ENCODE results near the gene UCHL5.

UCHL5 gene

GRCh38 chr1:193059282-193060114 is at the start of gene UCHL5, which contains the start of gene RO60:
Gene UCHL5, minus strand, starts transcription at chr1:193059360. Its CDS starts 100 bp downstream, at chr1:193059260.
Gene RO60, plus strand, starts transcription at chr1:193059612. Its CDS starts 9,443 bp downstream, at chr1:193069055.
- in situ Hi-C loops (cut with MboI; ENCODE audit: low sequenced_read_pairs): no loop called here

GRCh38 chr1:193108471-193108870 is 49.3 kb upstream of the UCHL5 start:
- in situ Hi-C loops (cut with MboI; ENCODE audit: low sequenced_read_pairs): no loop called here

DNA sequence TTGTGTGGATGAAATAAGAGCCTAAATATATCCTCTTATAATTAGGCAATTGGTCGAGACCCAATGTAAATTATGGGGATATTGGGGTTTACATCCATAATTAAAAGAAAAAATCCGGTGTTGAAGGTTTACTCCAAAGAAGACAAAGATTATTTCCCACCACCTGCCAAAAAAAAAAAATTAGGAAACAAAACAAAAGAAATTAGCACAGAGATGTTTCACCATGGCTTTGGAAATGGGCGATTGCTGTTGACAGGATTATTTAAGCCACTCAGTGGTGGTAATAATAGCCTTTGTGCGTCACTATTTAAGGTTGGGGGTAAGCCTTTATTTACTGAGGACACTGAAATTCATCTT is 46.6 kb upstream of the UCHL5 start:
- in situ Hi-C loops (cut with MboI; ENCODE audit: low sequenced_read_pairs): no loop called here

DNA sequence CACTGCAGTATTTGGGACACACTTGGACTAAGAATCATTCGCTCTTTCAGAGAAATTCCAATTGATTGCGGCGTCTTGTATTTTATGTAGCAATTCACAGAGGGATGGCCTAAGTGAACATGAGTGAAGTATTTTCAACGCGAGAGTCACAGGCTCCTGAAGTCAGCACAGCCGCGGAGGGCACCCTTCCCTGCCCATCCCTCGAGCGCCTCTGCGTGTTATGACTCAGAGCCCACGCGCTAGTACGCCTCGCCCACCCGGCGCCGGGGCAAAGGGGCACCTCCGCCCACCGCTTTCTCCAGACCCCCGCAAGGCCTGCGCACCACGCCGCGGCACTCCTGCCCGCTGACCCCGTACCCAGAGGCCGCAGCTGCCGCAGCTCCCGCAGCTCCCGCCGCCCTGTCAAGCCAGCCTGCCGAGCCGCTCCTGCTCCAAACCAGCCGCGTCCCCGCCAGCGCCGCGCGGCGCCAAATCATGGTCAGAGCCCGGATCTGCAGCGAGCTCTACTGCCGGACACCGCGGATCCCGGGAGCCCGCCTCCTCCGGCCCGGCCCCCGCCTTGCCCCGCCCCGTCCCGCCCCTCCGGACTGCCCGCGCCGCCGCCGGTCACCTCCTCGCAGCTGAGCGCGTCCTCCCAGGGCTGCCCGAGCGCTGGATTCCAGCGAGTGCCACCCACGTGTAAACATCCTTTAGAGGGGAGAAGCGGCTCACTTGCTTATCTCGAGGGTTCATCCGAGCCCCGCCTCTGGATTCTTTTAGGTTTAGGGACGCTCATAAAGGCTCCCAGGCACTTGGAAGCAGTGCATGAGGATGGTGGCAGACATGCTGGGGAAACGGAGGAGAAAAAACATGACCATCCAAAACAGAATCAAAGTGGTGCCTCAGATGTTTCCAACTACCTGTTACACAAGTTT is 46.0 kb upstream of the UCHL5 start, which contains the start of gene GLRX2:
Gene GLRX2 (minus strand): TSS at position 508 of the 914 bp plus-strand sequence. CDS start 32 bp downstream, at position 476.
- in situ Hi-C loops (cut with MboI; ENCODE audit: low sequenced_read_pairs): no loop called here

DNA sequence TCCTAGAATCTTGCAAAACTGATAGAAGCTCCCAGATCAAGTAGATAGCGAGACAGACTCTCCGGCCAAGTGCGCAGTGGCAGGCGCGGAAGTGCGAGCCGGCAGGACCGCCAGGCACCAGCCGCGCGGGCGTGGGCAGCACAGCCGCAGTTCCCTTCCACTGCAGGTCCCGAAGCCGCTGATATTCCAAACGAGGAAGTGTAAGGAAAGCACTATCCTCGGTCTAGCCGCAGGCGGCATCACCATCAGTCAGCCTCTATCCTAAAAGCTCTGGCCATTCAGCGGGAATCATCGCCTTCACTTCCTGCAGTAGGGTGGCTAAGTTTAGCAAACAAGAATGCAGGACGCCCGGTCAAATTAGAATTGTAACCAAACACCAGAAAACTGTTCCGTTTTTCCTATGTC is 45.3 kb upstream of the UCHL5 start:
- in situ Hi-C loops (cut with MboI; ENCODE audit: low sequenced_read_pairs): no loop called here

DNA sequence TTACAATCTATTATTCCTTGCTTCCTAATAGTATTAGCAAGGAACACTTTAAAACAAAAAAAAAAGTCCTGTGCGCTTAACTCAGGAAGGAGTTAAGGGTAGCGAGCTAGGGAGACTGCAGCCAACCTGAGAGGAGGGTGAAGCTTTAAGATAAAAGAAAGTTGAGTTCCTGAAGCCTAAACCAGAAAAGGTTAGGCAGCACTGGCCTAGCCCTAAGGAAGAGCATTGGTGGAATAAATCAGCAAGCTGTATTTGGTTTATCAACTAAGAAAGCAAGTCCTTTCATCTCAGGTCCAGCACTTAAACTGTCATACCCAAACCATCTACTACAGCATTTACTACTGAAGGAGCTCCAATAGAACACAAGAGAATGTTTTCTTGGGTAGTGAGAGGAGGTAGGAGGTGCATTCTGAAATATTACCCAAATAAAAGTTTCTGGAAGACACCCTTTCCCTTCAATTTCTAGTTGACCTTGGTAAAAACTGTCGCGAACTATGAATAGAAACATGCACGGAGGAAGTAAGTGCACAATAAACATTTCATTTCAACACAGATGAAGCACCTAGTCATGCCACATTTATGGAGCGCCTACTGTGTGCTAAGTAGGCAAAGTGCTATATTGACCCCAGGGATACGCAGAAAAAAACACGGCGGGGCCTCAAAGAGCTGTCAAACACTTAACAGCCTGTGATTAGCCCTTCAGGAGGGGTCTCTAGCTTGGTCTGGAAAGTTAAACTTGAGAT is 44.8 kb upstream of the UCHL5 start:
- in situ Hi-C loops (cut with MboI; ENCODE audit: low sequenced_read_pairs): no loop called here

DNA sequence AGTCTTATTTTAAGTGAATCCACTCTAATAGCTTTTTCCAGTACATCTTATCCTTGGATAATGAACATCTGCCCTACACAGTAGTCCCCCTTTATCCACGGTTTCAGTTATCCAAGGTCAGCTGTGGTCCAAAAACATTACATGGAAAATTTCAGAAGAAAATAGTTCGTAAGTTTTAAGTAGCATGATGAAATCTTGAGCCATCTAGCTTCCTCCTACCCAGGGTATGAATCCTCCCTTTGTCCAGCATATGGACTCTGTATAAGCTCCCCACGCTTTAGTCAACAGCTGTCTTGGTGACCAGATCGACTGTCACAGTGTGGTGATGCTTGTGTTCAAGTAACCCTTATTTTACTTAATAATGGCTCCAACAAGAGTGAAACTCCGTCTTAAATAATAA is 43.5 kb upstream of the UCHL5 start:
- in situ Hi-C loops (cut with MboI; ENCODE audit: low sequenced_read_pairs): no loop called here

GRCh38 chr1:193094112-193094511 is 35.0 kb upstream of the UCHL5 start:
- in situ Hi-C loops (cut with MboI; ENCODE audit: low sequenced_read_pairs): no loop called here

- in situ Hi-C loops (cut with MboI; ENCODE audit: low sequenced_read_pairs): no loop called here
Observed at GRCh38 chr1:193090865-193091264, 31.7 kb upstream of the UCHL5 start.

DNA sequence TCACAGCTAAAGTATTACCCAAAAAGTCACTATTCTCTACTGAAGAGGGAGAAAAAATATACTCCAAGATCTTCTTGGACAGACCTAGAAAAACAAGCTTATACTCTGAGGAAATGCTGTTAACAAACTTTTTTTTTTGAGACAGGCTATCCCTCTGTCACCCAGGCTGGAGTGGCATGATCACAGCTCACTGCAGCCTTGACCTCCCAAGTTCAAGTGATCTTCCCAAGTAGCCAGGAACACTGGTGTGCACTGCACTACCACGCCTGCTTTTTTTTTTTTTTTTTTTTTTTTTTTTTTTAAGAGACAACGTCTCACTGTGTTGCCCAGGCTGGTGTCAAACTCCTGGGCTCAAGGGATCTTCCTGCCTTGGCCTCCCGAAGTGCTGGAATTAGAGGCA is 28.7 kb upstream of the UCHL5 start:
- in situ Hi-C loops (cut with MboI; ENCODE audit: low sequenced_read_pairs): no loop called here

DNA sequence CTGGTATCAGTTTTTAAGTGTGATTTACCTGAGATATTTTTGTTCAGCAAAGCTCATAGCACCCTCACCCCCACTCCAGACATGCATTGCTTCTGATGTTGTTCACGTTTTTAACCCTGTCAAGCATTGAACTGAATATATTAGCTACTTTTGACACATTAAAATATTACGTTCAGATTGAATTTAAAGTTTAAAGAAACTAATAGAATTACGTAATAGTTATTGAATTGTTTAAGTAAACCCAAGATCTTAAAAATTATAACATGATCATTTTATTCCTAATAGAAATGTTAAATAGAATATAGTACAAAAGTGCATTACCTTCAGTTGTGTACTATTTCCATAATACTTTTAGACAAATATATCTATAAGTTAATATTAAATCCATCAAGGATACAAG is 27.2 kb upstream of the UCHL5 start:
- in situ Hi-C loops (cut with MboI; ENCODE audit: low sequenced_read_pairs): no loop called here

GRCh38 chr1:193085263-193085662 is 26.1 kb upstream of the UCHL5 start:
- in situ Hi-C loops (cut with MboI; ENCODE audit: low sequenced_read_pairs): no loop called here

DNA sequence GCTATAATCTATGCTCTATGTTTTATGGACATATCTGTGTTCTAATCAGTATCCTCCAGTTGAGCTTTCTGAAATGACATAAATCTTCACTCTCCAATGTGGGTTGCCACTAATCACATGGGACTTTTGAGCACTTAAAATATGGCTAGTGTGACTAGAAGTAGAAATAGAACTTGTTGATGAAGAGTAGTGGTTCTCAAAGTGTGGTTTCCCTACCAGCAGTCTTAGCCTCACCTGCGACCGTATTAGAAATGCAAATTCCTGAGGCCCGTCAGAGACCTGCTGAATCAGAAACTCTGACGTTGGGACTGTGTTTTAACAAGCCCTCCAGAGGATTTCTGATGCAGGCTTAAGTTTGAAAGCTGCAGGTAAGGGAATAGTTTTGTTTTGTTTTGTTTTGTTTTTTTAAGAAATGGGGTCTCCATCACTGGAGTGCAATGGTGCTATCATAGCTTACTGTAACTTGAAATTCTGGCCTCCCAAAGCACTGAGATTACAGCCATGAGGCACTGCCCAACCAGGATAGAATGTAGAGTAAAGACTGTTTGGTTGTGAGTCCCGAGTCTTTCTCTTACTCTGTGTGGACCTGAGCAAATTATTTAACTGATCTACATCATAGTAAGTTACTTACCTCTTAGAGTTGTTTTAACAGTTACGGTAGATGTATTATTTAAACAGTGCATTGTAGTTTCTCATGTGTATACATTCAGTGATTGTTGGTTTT is 24.4 kb upstream of the UCHL5 start:
- in situ Hi-C loops (cut with MboI; ENCODE audit: low sequenced_read_pairs): no loop called here

- in situ Hi-C loops (cut with MboI; ENCODE audit: low sequenced_read_pairs): no loop called here
Observed at GRCh38 chr1:193079187-193079586, 20.0 kb upstream of the UCHL5 start.

- in situ Hi-C loops (cut with MboI; ENCODE audit: low sequenced_read_pairs): no loop called here
Observed at GRCh38 chr1:193077991-193078390, 18.8 kb upstream of the UCHL5 start.

DNA sequence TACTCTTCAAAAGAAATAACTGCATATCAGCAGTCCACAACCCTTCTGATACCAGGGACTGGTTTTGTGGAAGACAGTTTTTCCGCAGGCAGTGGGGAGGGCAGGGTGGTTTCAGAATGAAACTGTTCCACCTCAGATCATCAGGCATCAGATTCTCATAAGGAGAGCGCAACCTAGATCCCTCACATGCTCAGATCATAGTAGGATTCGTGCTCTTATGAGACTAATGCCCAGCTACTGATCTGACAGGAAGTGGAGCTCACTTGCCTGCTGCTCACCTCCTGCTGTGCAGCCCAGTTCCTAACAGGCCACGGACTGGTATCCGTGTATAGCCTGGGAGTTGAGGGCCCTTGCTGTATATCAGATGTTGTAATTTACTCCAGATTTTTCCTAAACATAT is 11.8 kb upstream of the UCHL5 start:
- in situ Hi-C loops (cut with MboI; ENCODE audit: low sequenced_read_pairs): no loop called here

- in situ Hi-C loops (cut with MboI; ENCODE audit: low sequenced_read_pairs): no loop called here
Observed at GRCh38 chr1:193070386-193070753, 11.2 kb upstream of the UCHL5 start.

GRCh38 chr1:193069748-193070385 is 10.7 kb upstream of the UCHL5 start:
- in situ Hi-C loops (cut with MboI; ENCODE audit: low sequenced_read_pairs): no loop called here

- in situ Hi-C loops (cut with MboI; ENCODE audit: low sequenced_read_pairs): no loop called here
Observed at GRCh38 chr1:193068013-193068412, 8.9 kb upstream of the UCHL5 start.

- in situ Hi-C loops (cut with MboI; ENCODE audit: low sequenced_read_pairs): no loop called here
Observed at GRCh38 chr1:193066606-193067005, 7.4 kb upstream of the UCHL5 start.

All from HL-60/S4 (cell line).